NOMO-1 treated with DMSO at 0.1 percent for 48 hours (cell line): Measurements from ENCODE around the gene SRRM1.
"Not testable (repeated sequence)": the region's sequence is repeated elsewhere in the genome, so short reads cannot be mapped to it uniquely, and the experiment has no call there.

Experiments used
- DNase-seq: peaks from one replicate; lab custom pipeline; 2025; ENCODE audit not compliant: unreplicated experiment; lab: John Stamatoyannopoulos, UW

Gene SRRM1

DNA sequence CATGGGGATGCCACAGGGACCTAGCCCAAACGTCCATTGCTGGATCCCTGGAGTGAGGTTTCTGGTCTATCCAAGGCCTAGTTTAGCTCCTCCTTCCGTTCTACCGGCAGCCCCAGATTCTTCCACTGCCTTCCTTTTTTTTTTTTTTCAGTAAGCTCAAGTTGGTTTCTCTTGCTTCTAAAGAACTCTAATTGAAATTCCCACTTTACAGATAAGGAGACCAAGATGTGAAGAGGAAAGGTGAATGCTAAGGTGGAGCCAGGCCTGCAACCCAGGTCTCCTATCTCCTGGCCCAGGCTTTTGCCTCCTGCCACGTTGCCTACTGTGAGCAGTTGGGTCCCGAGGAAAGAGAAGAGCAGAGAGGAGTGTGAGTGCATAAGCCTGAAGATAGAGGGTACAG, 70.6 kb downstream of the SRRM1 start:
- DNase-seq, result no peak

DNA sequence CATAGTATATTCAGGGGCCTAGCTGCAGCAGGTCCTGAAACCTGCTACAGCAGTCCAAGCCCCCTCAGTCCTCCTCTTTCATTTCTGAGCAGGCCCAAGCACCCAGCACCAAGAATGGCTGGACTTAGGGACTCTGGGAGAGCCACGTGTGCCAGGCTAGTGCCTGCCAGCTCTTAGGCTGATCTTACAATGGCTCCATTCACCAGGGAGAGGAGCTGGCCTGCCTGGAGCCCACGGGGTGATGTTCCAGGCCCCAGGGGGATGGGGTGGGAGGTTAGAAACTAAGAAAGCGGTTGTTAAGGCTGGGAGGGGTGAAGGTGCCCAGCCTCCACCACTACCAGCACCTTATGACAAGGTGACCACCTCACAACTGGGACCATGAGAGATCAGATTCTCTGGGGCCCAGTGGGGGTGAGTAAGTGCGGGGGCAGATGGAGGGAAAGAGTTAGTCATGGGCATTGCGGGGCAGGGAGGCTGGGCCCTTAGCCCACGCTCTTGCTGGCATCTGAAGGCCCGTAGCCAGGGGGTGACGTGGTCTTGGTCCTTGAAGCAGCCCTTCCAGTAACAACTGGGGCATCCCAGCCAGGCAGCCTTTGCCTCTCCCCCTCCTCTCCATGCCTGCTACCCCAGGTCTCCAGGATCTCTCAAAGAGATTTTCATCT, 71.9 kb downstream of the SRRM1 start:
- no peak for DNase-seq

DNA sequence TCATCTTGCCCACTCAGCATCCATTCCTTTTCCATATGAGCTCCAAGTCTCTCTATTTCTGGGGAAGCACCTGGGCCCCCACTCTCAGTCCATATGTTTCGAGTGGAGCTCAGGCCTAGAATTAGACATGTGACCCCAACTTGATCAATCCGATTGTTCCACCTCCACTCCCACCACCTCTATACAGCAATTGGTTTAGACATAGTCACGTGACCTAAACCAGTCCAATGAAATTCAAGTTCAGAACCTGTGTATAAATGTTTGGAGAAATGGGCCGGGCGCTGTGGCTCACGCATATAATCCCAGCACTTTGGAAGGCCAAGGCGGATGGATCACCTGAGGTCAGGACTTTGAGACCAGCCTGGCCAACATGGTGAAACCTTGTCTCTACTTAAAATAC, 72.6 kb downstream of the SRRM1 start:
- no peak for DNase-seq

DNA sequence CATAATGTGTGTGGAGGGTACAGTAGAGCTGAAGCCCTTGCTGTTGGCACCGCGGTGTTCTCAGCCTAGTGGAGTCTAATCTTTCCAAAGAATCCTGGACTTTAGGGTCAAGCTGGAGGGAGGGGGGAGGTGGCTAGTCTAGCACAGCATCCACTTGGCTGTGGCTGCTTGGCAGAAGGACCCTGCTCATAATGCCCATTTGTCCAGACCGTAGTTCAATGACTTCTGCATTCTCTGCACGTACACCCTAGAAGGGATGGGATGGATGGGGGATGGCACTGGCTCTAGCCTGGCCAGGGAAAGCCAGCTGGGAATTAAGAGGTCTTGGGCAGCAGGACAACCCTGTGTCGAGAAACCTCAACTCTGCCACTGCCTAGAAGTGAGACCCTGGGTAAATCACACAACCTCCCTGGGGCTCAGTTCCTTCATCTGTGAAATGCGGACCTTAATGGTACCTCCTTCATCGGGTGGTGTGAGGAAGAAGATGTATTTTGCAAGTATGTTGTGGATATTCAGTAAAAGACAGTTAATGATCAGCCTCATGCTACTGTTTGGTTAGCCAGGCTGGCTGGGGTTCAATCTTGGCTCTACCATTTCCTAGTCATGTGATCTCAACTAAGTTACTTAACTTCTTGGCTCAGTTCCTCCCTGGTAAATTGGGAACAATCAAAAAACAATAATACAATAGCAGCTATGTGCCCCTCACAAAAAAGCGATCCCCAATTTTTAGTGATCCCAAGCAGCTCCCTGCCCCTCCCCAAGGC, 75.0 kb downstream of the SRRM1 start:
- no peak for DNase-seq

DNA sequence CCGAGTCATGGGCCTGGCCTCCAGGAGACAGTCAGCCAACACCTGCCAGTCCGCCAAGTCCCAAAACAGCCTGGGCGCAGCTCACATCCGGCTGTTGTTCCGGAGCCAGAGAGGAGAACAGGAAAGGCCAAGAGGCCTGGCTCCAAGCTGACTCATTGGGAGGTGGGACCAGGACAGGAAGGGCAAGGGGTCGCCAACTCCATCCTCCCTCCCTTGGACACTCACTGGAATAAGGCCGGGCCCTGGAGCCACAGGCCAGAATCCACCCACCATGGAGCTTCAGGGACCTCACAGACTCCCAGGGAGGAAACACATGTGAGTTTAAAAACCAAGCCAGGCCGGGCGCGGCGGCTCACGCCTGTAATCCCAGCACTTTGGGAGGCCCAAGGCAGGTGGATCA, 77.0 kb downstream of the SRRM1 start:
- no peak for DNase-seq

DNA sequence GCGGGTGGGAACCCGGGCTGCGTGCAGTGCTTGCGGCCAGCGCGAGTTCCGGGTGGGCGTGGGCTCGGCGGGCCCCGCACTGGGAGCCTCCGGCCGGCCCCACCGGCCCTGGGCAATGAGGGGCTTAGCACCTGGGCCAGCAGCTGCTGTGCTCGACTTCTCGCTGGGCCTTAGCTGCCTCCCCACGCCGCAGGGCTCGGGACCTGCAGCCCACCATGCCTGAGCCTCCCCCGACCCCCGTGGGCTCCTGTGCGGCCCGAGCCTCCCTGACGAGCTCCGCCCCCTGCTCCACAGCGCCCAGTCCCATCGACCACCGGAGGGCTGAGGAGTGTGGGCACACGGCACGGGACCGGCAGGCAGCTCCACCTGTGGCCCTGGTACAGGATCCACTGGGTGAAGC, 78.4 kb downstream of the SRRM1 start:
- no peak for DNase-seq

DNA sequence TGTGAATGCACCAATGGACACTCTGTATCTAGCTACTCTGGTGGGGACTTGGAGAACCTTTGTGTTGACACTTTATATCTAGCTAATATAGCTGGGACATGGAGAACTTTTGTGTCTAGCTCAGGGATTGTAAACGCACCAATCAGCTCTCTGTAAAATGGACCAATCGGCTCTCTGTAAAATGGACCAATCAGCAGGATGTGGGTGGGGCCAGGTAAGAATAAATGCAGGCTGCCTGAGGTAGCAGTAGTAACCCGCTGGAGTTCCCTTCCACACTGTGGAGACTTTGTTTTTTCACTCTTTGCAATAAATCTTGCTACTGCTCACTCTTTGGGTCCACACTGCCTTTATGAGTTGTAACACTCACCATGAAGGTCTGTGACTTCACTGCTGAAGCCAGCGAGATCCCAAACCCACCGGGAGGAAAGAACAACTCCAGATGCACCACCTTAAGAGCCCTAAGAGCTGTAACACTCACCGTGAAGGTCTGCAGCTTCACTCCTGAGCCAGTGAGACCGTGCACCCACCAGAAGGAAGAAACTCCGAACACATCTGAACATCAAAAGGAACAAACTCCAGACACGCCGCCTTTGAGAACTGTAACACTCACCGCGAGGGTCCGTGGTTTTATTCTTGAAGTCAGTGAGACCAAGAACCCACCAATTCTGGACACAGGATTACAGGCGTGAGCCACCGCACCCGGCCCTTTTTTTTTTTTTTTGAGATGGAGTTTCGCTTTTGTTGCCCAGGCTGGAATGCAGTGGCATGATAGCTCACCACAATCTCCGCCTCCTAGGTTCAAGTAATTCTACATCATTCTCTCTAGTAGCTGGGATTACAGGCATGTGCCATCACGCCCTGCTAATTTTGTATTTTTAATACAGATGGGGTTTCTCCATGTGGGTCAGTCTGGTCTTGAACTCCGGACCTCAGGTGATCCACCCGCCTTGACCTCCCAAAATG, 79.3 kb downstream of the SRRM1 start:
- not testable (repeated sequence) for DNase-seq
